OCI-LY1 (cell line): Measurements from ENCODE around the gene DACH1.

ENCODE experiments used
- CTCF ChIP-seq: fragments of 200-600 bp; sonication (generic), shearing (Covaris generic); IDR thresholded peaks from 2 replicates; pipeline ENCODE4 v1.5.1; 2017; ENCODE audit warnings: mild to moderate bottlenecking, antibody characterized with exemption, low read length, moderate library complexity, mixed read lengths
- EZH2 ChIP-seq: fragments of 200-600 bp; sonication (generic), shearing (Covaris generic); IDR thresholded peaks from 2 replicates; pipeline ENCODE4 v1.8.0; 2017; ENCODE audit warnings: borderline replicate concordance, mixed run types, mild to moderate bottlenecking, antibody characterized with exemption, low read length, moderate library complexity, mixed read lengths

GRCh38 chr13:71590654-71591148, 276.3 kb downstream of the DACH1 start:
- no peak for TF ChIP-seq CTCF
- no peak for TF ChIP-seq EZH2
